RWPE1 (cell line): Measurements from ENCODE around the gene CES5A.
"Not testable (repeated sequence)": the region's sequence is repeated elsewhere in the genome, so short reads cannot be mapped to it uniquely, and the experiment has no call there.

ENCODE experiments used
- CTCF ChIA-PET: fragments of 350-600 bp; sonication (Branson Sonifier 250); formaldehyde crosslinking; extraction: SDS; loops from one replicate; lab custom pipeline; 2021; lab: Yijun Ruan, JAX
- POLR2A ChIA-PET: fragments of 400-600 bp; formaldehyde crosslinking; extraction: SDS; loops from one replicate; lab custom pipeline; 2020; ENCODE audit warnings: antibody characterized with exemption; ENCODE audit not compliant: low non-redundant PET; lab: Yijun Ruan, JAX
- DNase-seq: peaks from one replicate; pipeline ENCODE4 v3.0.0; 2012; ENCODE audit warnings: low spot score
- H3K27ac ChIP-seq: fragments of 450-650 bp; 2 replicates; pipeline ENCODE4 v1.5.1; 2017
- TF ChIP-seq, protein P1 (sequence below): fragments of 450-650 bp; conservative IDR thresholded peaks from 2 replicates; pipeline ENCODE4 v1.5.1; 2017; ENCODE audit warnings: low read depth, mild to moderate bottlenecking

The CES5A gene

DNA sequence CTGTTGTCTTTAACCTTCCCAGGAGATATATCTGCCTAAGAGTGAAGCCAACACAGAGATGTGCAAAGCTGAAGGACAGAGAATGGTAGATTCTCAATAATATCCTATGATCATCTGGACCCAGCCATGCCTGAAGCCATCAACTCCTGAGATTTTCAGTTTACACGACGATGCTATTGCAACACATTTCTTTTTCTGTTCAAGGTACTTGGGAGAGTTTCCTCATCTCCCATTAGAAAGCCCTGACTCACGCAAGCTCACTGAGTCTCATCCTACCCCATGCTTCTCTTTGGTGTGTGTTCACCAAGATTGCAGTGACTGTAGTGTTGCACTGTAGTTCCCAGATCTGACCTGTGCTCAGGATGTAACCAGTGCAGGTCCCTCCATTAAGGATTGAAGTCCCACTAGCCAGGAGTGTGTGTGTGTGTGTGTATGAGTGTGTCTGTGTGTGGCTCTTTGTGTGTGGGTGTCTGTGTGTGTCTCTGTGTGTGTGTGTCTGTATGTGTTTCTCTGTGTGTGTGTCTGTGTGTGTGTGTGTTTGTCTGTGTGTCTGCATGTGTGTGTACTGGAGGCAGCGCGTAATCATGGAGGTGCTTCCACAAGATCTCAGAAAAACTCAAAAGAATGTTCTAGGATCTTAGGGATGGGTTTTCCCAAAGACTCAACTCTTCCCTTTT lies 57.8 kb downstream of the CES5A start:
- TF ChIP-seq, protein P1, sequence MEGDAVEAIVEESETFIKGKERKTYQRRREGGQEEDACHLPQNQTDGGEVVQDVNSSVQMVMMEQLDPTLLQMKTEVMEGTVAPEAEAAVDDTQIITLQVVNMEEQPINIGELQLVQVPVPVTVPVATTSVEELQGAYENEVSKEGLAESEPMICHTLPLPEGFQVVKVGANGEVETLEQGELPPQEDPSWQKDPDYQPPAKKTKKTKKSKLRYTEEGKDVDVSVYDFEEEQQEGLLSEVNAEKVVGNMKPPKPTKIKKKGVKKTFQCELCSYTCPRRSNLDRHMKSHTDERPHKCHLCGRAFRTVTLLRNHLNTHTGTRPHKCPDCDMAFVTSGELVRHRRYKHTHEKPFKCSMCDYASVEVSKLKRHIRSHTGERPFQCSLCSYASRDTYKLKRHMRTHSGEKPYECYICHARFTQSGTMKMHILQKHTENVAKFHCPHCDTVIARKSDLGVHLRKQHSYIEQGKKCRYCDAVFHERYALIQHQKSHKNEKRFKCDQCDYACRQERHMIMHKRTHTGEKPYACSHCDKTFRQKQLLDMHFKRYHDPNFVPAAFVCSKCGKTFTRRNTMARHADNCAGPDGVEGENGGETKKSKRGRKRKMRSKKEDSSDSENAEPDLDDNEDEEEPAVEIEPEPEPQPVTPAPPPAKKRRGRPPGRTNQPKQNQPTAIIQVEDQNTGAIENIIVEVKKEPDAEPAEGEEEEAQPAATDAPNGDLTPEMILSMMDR, result no peak
- POLR2A ChIA-PET, result no interaction called here
- no peak overlapping the region for H3K27ac ChIP-seq
- no peak for DNase-seq
- CTCF ChIA-PET, result interaction anchor here (0.7 kb wide), 1 partner anchor 410 kb away, joined by 3 read pairs; no protein-coding TSS in a partner anchor

DNA sequence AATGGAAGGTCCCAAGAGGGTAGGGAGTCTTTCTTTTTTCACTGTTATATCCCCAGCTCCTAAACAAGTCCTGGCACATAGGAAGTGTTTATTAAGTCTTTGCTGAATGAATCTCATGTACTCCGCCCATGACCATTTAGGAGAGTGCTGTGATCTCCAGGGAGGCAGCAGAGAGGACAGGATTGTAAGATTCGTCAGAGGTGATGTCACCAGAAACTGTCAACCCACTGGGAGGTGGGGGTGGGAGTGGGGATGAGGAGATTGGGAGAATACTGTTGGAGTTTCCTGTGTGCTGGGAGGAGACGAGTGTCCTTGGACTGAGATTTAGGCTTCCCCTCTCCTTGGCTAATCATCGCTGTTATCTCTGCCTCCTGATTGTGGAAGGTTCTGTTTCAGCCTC lies 59.0 kb downstream of the CES5A start:
- DNase-seq, H3K27ac ChIP-seq, CTCF ChIA-PET, POLR2A ChIA-PET: not testable (repeated sequence)

GRCh38 chr16:55815320-55815719 lies 59.9 kb downstream of the CES5A start:
- TF ChIP-seq, protein P1, result no peak

DNA sequence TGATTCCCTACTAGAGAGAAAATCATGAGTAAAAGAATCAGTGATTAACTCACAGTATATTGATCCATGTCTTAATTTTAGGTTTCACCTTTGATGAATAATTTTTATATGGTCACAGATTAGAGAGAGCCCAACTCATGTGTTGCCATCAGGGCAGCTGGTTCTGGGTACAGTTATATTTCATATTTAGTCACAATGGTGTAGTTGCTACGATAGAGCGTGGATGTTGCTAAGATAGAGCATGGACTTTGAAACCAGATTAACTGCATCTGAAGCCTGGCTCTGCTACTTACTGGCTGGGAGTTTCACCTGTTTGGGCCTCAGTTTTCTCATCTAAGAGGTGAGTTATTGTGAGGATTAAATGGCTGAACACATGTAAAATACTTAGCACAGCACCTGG lies 61.0 kb downstream of the CES5A start:
- POLR2A ChIA-PET, DNase-seq, H3K27ac ChIP-seq, CTCF ChIA-PET: not testable (repeated sequence)

More at GRCh38 chr16:55815320-55815719, 59.9 kb downstream of the CES5A start:
- ChIA-PET POLR2A (no interaction called here), CTCF (no interaction called here)
- H3K27ac ChIP-seq, result no peak overlapping the region
- DNase-seq, result no peak

GRCh38 chr16:55813730-55814129 lies 61.4 kb downstream of the CES5A start:
- DNase-seq, CTCF ChIA-PET, H3K27ac ChIP-seq, POLR2A ChIA-PET: not testable (repeated sequence)

- CTCF ChIA-PET, result no interaction called here
- DNase-seq, result no peak
- POLR2A ChIA-PET, result no interaction called here
- no peak overlapping the region for H3K27ac ChIP-seq
- TF ChIP-seq, protein P1, result no peak
Measured at GRCh38 chr16:55812951-55813350, 62.2 kb downstream of the CES5A start.

- ChIA-PET POLR2A (no interaction called here), CTCF (no interaction called here)
- H3K27ac ChIP-seq, result no peak overlapping the region
- TF ChIP-seq, protein P1, result no peak
- no peak for DNase-seq
Measured at GRCh38 chr16:55811811-55812210, 63.4 kb downstream of the CES5A start.

- TF ChIP-seq, protein P1, result no peak
- ChIA-PET CTCF (interaction anchor here (0.6 kb wide), 1 partner anchor 102 kb away, joined by 4 read pairs; no protein-coding TSS in a partner anchor), POLR2A (no interaction called here)
- no peak for DNase-seq
- no peak overlapping the region for H3K27ac ChIP-seq
Measured at GRCh38 chr16:55810451-55810961, 64.7 kb downstream of the CES5A start.
